GM21786 (cell line): ENCODE data around the gene CCDC14.
"Not testable (repeated sequence)": the region's sequence is repeated elsewhere in the genome, so short reads cannot be mapped to it uniquely, and the experiment has no call there.

ENCODE experiments used
- ATAC-seq: cut with Tn5 transposase; IDR thresholded peaks from one replicate; pipeline ENCODE4 v1.9.1; 2021; ENCODE audit not compliant: unreplicated experiment

The CCDC14 gene

GRCh38 chr3:123909785-123910184 lies 51.2 kb downstream of the CCDC14 start:
- peak; percentile 50 for ATAC-seq

- no peak for ATAC-seq
Measured at GRCh38 chr3:123907720-123908119, 53.3 kb downstream of the CCDC14 start.

GRCh38 chr3:123899300-123899865 lies 61.6 kb downstream of the CCDC14 start:
- ATAC-seq, result no peak

- no peak for ATAC-seq
Measured at GRCh38 chr3:123893012-123893411, 68.0 kb downstream of the CCDC14 start.

- no peak for ATAC-seq
Measured at GRCh38 chr3:123892195-123892594, 68.8 kb downstream of the CCDC14 start.

GRCh38 chr3:123890991-123891390 lies 70.0 kb downstream of the CCDC14 start:
- not testable (repeated sequence) for ATAC-seq

GRCh38 chr3:123890162-123890561 lies 70.9 kb downstream of the CCDC14 start:
- not testable (repeated sequence) for ATAC-seq

- ATAC-seq, result no peak
Measured at GRCh38 chr3:123884993-123885392, 76.0 kb downstream of the CCDC14 start.

- peak; percentile 52 for ATAC-seq
Measured at GRCh38 chr3:123884203-123884831, 76.7 kb downstream of the CCDC14 start, which contains the start of gene MYLK. MYLK (minus strand) TSS chr3:123884332; CDS start chr3:123793841, 90,491 bp downstream.

- no peak for ATAC-seq
Measured at GRCh38 chr3:123883701-123884202, 77.3 kb downstream of the CCDC14 start.

GRCh38 chr3:123883111-123883510 lies 77.9 kb downstream of the CCDC14 start:
- ATAC-seq, result no peak

- ATAC-seq, result no peak
Measured at GRCh38 chr3:123881771-123882170, 79.3 kb downstream of the CCDC14 start.

GRCh38 chr3:123880998-123881561 lies 79.9 kb downstream of the CCDC14 start:
- ATAC-seq, result no peak

- ATAC-seq, result no peak
Measured at GRCh38 chr3:123878807-123879206, 82.2 kb downstream of the CCDC14 start.

GRCh38 chr3:123877965-123878364 lies 83.1 kb downstream of the CCDC14 start:
- no peak for ATAC-seq

GRCh38 chr3:123877466-123877865 lies 83.6 kb downstream of the CCDC14 start:
- no peak for ATAC-seq

GRCh38 chr3:123876858-123877257 lies 84.2 kb downstream of the CCDC14 start:
- ATAC-seq, result no peak

- ATAC-seq, result no peak
Measured at GRCh38 chr3:123872621-123873020, 88.4 kb downstream of the CCDC14 start.

GRCh38 chr3:123871946-123872345 lies 89.1 kb downstream of the CCDC14 start:
- no peak for ATAC-seq

- ATAC-seq, result no peak
Measured at GRCh38 chr3:123870033-123870432, 91.0 kb downstream of the CCDC14 start.

- no peak for ATAC-seq
Measured at GRCh38 chr3:123869165-123869564, 91.9 kb downstream of the CCDC14 start.

- no peak for ATAC-seq
Measured at GRCh38 chr3:123864706-123865105, 96.3 kb downstream of the CCDC14 start.
